ENCODE results near the gene FUCA1.
A peak's percentile ranks its signal among the peaks of the same experiment; 100 is the strongest.
"Not testable (repeated sequence)": the region's sequence is repeated elsewhere in the genome, so short reads cannot be mapped to it uniquely, and the experiment has no call there.

The FUCA1 gene

DNA sequence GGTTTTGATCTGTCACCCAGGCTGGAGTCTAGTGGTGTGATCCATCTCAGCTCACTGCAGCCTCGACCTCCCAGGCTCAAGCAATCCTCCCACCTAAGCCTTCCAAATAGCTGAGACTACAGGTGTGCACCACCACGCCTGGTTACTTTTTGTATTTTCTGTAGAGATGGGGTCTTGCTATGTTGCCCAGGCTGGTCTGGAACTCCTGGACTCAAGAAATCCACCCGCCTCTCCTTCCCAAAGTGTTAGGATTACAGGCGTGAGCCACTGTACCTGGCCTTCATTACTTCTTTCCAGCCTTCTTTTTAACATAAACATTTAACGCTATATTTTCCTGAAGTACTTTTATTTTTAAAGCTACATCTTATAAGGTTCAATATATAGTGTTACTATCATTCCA lies 24.4 kb downstream of the FUCA1 start:
- no peak for DNase-seq (ENCODE audit: low spot score)
- no peak for FAIRE-seq

DNA sequence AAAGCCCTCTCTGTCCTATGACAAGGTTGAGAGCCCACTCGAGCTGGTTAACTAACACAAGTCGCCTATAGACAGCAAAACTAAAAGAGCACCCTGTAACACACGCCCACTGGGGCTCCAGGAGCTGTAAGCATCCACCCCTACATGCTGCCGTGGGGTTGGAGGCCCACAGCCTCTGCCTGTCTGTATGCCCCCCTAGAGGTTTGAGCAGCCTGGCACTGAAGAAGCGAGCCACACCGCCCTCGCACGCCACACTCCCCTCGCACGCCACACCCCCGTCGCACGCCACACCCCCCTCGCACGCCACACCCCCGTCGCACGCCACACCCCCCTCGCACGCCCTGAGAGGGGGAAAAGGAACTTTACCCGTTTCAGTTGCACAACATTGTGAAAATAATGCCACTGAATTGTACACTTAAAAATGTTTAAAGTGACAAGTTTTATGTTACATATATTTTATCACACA lies 29.7 kb downstream of the FUCA1 start:
- DNase-seq (ENCODE audit: low spot score), result no peak
- no peak for FAIRE-seq

DNA sequence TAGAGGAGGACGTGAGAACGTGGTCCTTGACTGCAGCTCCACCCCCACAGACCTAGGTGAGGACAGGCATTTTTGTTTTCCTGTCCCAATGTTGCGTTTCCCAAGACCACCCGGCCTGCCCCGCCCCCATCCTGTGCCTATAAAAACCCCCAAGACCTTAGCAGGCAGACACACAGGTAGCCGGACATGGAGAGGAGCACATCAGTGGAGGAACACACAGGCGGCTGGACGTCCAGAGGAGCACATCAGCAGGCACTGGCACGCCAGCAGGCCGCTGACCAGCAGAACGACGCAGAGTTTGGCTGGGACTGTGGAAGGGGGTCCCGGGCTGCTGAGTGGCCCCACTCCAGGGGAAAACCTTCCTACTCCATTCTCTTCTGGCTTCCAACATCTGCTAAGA lies 30.2 kb downstream of the FUCA1 start:
- DNase-seq (ENCODE audit: low spot score), result no peak
- FAIRE-seq, result no peak

DNA sequence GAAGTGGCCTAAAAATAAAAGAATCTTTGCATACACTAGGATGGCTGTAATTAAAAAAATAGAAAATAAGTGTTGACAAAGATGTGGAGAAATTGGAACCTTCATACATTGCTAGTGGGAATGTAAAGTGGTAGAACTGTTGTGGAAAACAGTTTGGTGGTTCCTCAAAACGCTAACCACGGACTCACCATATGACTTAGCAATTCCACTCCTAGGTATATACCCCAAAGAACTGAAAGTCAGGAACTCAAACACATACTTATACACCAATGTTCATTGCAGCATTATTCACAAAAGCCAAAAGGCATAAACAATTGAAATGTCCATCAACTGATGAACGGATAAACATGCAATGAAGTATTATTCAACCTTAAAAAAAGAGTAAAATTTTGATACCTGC lies 32.1 kb downstream of the FUCA1 start:
- FAIRE-seq, result no peak
- DNase-seq (ENCODE audit: low spot score), result no peak

DNA sequence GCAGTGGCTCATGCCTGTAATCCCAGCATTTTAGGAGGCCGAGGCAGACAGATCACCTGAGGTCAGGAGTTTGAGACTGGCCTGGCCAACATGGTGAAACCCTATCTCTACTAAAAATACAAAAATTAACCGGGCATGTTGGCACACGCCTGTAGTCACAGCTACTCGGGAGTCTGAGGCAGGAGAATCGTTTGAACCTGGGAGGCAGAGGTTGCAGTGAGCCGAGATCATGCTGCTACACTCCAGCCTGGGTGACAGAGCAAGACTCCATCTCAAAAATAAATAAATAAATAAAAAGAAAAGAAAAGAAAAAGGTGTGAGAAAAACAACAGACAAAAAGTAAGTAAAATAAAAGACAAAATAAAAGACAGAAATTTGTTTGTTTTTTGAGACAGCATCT lies 33.9 kb downstream of the FUCA1 start:
- not testable (repeated sequence) for FAIRE-seq

DNA sequence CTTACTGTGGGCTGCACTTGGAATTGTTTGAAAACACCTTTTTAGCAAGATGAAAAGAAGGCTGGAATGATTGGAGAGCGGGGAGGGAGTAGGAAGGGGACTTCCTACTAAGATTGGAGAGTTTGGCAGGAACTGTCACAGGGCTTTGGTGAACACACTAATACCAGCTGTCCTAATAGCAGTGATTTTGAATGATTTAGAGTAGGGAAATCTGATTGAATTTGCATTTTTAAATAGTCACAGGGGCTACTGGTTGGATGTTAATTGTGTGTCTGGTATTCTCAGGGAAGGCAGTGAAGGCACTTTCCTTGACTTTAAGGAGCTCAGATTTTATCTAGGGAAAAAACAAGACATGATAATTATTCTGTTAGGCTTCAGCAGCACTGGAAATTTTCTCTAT lies 40.4 kb downstream of the FUCA1 start:
- no peak for DNase-seq (ENCODE audit: low spot score)
- no peak for FAIRE-seq

More for the DNA sequence above, 33.9 kb downstream of the FUCA1 start:
- DNase-seq (ENCODE audit: low spot score), result not testable (repeated sequence)

DNA sequence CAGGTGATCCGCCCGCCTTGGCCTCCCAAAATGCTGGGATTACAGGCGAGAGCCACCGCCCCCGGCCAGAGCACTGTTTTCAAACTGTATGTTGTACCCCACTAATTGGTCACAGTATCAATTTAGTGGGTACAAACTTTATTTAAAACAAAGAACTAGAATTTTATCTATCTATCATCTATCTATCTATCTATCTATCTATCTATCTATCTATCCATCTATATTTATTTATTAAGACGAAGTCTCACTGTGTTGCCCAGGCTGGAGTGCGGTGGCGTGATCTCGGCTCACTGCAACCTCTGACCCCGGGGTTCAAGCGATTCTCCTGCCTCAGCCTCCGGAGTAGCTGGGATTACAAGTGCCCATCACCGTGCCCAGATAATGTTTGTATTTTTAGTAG lies 41.5 kb downstream of the FUCA1 start:
- not testable (repeated sequence) for FAIRE-seq; DNase-seq (ENCODE audit: low spot score)

DNA sequence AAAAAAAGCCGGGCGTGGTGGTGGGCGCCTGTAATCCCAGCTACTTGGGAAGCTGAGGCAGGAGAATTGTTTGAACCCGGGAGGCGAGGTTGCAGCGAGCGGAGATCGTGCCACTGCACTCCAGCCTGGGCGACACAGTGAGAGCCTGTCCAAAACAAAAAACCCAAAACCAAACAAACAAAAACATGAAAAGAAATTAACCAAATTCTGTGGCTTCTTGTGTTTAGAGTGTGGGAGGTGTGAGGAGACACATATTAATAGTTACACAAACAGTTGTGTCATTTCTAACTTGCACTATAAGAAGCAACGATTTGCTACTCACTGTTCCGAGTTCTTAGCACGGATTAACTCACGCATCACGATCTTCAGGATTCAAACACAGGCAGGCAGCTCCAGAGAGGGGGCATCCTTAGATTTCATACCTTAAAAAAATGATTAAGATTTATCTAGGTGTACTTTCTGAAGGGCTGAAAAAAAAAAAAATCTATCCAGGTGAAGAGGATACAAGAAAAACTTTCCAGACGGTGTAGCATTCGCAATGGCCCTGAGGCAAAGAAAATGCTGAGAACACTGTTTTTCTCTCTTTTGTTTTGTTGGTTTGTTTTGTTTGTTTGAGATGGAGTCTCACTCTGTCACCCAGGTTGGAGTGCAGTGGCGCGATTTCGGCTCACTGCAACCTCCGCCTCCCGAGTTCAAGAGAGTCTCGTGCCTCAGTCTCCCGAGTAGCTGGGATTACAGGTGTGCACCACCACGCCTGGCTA lies 42.1 kb downstream of the FUCA1 start:
- DNase-seq (ENCODE audit: low spot score) (no peak), FAIRE-seq (no peak)

DNA sequence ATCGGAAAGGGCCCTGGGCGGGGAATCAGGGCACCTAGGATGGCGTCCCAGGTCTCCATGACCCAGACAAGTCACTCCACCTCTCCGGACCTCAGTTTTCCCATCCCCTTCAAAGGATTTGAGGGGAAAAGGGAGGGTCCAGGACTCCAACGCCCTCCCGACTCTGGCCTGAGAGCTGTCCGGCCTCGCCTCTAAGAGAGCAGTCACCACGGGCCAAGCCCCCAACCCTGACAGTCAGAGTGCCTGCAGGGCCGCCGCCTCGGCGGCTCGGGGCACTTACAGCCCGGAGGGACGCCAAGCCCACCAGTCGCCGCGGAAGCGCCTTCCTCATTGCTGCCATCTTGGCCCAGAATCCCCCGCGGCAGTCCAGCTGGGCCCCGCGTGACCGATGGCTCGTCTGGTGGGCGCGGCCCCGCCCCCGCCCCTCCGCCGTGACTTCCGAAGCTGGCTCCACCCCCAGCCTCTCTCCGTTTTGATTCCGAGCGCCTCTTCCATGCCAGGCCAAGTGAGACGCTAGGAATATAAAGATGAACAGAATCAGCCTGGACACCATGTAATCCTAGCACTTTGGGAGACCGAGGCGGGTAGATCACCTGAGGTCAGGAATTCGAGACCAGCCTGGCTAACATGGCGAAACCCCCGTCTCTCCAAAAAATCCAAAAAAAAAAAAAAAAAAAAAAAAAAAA lies 42.9 kb downstream of the FUCA1 start, which contains the start of gene HMGCL:
Gene HMGCL, minus strand, starts transcription at position 354 of the 686 bp plus-strand sequence. Its CDS starts 14 bp downstream, at position 340.
- DNase-seq (ENCODE audit: low spot score) (peak; percentile 61), FAIRE-seq (peak; percentile 35)

DNA sequence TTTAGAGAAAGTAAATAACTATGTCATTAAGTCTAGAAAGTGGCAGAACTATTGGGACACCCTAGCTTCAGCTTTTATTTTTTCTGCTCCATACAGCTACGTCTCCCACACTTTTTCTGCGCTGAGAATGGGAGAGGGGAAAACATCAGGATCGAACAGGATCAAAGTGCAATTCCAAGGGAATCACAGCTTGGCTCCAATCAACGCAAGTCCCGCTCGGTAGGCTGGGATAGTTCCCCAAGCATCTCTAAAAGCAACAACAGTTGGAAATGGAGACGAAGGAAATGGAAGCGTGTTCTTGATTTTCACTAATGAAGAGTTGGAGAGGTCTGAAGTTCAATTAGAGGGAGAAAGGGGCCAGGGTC lies 43.4 kb downstream of the FUCA1 start:
- DNase-seq (ENCODE audit: low spot score), result no peak
- FAIRE-seq, result no peak

DNA sequence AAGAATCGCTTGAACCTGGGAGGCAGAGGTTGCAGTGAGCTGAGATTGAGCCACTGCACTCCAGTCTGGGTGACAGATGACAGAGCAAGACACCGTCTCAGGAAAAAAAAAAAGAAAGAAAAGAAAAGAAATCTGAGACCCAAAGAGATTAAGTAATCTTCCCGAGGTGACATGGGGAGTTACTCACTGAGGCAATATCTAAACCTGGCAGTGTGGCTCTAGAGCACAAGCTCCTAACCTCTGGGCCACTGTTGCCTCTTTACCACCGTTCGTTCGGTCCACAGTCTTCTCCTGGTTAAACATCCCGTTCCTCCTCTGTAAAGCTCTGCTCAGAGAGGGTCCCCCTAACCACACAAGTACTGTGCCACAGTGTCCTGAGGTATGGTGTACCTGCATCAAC lies 44.3 kb downstream of the FUCA1 start:
- DNase-seq (ENCODE audit: low spot score), result no peak
- no peak for FAIRE-seq

DNA sequence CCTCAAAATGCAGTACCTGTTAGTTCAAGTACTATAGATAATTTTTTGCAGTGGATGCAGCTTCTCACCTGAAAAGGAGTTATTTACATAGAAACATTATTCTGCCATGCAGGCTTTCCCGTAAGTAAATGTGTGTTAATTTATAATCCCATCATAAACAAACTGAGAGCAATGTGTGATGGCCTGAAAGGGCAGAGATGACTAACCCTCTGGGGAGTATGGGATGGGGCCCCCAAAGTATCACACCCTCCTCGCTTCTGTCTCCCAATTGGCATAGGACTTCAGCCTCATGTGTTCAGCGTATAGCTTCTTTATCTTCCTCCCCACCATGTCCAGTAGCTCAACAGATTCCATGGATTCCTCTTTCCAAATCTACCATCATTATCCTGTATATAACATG lies 50.5 kb downstream of the FUCA1 start:
- FAIRE-seq, result no peak

DNA sequence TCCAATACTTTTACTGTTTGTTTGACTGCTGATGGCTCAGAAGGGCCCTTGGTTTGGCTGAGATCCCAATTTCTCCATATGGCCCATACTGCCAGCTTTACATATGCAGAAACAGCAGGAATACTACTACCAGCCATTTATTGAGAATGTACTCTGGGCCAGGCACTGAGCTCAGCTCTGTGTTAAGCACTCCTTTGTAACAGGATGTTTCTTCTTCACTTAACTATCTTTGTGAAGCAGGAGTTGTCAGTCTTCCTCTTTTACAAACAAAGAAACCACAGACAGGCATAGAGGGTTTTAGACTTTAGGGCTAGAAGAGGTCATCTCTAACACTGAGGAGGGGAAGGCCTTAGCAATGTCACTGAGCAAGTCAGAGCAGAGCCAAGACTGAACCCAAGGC lies 51.2 kb downstream of the FUCA1 start:
- DNase-seq (ENCODE audit: low spot score) (no peak), FAIRE-seq (no peak)

More for the DNA sequence above, 50.5 kb downstream of the FUCA1 start:
- no peak for DNase-seq (ENCODE audit: low spot score)

DNA sequence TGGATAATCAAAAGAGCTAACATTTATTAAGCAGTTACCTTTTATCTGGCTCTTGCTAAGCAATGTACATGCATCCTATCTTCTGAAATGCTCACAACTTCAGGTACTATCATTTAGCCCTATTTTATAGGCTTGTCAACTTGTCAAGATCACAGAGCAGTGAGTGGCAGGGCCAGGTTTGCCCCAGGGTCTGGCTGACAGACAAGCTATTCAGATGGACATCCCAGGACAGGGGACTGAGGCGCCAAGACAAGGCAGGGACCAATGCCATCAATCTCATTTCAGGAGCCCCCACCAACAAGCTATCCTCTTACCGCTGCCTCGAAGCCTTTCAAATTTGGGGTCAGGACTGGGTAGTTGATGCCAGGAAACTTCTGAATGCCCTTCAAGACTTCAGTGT lies 51.7 kb downstream of the FUCA1 start:
- FAIRE-seq, result no peak

DNA sequence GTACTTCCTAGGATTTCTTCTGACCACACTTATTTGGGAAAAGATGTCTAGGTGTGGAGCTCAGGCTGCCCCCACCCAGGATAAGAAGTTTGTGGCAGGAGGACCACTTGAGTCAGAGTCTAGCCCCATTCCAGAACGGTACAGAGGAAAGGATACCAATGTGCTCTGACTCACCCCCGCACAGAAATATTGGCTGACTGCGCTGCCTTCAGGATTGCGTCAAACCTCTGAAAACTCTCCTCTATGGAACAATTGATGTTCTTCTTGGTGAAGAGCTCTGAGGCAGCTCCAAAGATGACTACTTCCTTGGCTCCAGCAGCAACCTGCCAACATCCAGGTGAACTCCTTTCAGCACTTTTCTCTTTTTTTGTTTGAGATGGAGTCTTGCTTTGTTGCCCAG lies 54.1 kb downstream of the FUCA1 start:
- no peak for FAIRE-seq
- no peak for DNase-seq (ENCODE audit: low spot score)

More for the DNA sequence above, 51.7 kb downstream of the FUCA1 start:
- no peak for DNase-seq (ENCODE audit: low spot score)

DNA sequence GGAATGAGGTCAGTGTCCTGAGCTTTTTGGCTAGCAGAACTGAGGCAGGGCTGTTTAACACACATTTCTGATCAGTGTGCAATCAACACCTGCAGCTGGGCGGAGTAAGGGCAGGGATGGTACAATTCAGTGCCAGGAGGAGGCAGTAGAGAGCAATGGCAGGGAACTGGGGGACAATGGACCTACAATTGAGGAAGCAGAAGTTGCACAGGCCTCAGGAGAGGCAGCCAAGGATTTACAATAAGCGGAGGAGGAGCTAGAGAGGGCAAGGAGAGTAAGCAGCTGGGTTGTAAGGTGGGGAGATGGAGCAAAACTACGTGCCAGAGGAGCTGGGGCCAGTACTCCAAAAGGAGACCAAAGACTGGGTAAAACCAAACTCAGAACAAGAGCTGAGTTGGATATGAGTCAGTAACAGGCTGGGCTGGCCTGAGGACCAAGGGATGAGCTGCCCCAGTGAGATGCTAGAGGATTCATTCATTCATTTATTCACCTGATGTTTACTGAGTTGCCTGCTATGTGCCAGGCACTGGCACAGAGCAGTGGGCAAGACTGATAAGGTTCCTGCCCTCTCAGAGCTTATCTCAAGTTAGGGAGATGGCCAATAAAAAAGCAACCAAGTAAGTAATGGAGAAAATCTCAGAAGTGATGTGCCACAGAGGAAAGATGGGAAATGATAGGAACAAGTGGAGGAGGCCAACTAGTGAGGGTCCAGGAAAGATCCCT lies 57.1 kb downstream of the FUCA1 start:
- DNase-seq (ENCODE audit: low spot score) (no peak), FAIRE-seq (no peak)

DNA sequence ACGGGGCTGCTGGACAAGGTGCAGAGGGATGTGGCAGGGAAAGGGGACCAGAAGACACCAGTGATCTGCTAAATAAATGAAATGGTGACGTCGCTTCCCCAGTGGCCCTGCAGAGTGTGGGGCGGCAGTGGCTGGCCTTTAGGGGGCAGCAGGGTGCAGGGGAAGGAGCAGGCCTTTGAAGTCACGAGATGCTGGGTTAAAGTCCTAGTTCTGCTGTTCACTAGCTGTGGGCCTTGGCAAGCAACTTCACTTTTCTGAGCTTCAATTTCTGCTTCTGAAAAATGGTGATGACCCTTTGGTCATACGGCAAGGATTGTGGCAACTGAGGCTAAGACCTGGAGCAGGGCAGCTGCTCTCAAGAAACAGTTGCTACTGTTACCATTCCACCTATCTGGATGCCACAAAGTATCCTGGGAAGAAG lies 58.3 kb downstream of the FUCA1 start:
- FAIRE-seq, result no peak
- DNase-seq (ENCODE audit: low spot score), result peak; percentile 58

DNA sequence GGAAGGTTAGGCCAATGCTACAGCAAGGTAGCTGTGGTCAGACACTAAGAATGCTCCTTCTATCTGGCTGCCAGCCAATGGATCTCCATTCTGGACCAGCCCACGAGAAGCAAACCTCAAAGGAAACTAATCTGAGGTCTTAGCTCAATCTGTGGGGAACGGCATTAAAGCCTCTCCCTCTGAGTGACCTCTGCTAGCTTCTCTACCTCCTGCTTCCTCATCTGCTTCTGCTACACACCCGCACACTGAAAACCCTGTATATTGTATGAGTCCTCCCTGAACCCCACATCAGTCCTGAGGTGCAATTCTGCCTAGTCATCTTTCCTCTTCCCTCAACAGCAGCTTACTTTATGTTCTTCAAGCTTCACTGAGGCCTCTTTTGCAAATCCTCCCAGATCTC lies 60.6 kb downstream of the FUCA1 start:
- no peak for FAIRE-seq
- no peak for DNase-seq (ENCODE audit: low spot score)

DNA sequence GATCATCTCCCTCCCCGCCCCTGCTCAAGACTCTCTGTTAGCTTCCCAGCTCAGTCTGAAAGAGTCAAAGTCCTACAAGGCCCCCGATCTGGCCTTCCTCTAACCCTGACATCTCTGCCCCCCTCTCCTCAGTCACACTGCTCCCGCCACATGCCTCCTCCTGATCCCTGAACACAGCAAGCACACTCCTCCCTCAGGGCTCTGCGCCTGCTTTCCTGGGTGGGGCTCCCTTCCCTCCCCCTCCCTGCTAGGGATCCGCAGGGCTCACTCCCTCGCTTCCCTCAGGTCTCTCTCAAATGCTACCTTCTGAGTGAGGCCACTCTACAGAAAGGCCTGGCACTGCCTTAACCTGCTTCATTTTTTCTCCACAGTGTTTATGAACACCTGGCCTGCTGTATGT lies 61.8 kb downstream of the FUCA1 start:
- FAIRE-seq (no peak), DNase-seq (ENCODE audit: low spot score) (no peak)

DNA sequence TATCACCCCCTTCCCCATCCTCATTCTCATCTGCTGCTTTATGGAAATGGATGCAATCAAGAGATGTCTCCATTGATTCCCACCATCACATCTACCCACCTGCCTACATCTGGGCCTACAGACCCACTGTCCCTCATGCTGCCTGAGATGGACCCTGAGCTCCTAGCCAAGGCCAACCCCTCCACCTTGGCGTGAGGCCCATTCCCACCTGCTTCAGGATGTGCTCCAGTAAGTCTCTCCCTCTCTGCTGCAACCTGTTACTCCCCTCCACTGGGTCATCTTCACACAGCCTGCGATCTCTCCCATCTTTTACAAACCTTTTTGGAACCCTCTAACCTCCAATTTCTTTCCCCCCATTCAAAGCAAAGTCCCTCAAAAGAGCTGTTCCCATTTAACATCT lies 63.1 kb downstream of the FUCA1 start:
- DNase-seq (ENCODE audit: low spot score), result no peak
- FAIRE-seq, result no peak

DNA sequence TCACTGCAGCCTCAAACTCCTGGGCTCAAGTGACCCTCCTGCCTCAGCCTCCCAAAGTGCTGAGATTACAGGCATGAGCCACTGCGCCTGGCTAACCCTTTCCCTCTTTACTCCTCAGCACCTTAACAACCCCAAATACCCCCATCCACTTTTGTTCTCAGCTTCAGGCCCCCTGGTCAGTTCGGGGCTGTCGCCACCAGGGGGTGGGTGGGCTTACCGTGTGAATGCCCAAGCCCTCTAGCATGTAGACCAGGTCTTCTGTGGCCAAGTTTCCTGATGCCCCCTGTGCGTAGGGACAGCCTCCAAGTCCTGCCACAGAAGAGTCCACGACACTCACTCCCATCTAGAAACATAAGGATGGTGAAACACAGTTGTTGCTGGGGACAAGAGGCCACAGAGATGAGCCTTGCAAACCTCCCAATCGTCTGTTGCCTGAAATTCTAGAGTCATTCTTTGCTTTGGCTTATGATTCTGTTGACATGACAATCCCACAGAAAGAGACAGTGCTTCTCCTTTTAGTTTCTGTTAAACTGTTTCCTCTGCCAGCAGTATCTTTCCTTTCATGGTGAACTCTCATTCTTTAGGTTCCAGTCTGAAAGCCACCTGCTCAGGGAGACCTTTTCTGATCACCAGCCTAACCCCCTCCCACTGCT lies 63.8 kb downstream of the FUCA1 start:
- DNase-seq (ENCODE audit: low spot score) (no peak), FAIRE-seq (no peak)

DNA sequence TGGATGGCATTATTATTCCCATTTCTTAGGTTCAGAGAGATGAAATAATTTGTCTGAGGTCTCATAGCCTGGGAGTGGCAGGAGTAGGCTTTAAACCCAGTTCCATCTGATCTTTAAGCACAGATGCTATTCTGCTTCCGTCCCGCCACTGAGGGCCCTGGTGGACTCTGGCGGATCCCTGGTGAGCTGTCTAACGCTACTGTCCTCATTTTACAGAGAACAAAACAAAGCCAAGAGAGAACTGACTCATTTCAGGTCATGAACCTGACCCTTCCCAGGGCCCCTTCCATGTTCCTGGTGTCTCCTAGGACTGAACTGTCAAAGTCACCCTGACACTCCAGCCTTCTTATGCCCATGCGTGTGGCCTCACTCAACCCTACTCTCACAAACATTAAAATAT lies 64.4 kb downstream of the FUCA1 start:
- FAIRE-seq, result no peak
- no peak for DNase-seq (ENCODE audit: low spot score)
